NCI-H1105 treated with DMSO at 0.1 percent for 48 hours (cell line): ENCODE data around the gene SIN3B.
"Not testable (repeated sequence)": the region's sequence is repeated elsewhere in the genome, so short reads cannot be mapped to it uniquely, and the experiment has no call there.

ENCODE experiments used
- DNase-seq: peaks from one replicate; lab custom pipeline; 2025; lab: John Stamatoyannopoulos, UW

Gene SIN3B, protein sequence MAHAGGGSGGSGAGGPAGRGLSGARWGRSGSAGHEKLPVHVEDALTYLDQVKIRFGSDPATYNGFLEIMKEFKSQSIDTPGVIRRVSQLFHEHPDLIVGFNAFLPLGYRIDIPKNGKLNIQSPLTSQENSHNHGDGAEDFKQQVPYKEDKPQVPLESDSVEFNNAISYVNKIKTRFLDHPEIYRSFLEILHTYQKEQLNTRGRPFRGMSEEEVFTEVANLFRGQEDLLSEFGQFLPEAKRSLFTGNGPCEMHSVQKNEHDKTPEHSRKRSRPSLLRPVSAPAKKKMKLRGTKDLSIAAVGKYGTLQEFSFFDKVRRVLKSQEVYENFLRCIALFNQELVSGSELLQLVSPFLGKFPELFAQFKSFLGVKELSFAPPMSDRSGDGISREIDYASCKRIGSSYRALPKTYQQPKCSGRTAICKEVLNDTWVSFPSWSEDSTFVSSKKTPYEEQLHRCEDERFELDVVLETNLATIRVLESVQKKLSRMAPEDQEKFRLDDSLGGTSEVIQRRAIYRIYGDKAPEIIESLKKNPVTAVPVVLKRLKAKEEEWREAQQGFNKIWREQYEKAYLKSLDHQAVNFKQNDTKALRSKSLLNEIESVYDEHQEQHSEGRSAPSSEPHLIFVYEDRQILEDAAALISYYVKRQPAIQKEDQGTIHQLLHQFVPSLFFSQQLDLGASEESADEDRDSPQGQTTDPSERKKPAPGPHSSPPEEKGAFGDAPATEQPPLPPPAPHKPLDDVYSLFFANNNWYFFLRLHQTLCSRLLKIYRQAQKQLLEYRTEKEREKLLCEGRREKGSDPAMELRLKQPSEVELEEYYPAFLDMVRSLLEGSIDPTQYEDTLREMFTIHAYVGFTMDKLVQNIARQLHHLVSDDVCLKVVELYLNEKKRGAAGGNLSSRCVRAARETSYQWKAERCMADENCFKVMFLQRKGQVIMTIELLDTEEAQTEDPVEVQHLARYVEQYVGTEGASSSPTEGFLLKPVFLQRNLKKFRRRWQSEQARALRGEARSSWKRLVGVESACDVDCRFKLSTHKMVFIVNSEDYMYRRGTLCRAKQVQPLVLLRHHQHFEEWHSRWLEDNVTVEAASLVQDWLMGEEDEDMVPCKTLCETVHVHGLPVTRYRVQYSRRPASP

DNA sequence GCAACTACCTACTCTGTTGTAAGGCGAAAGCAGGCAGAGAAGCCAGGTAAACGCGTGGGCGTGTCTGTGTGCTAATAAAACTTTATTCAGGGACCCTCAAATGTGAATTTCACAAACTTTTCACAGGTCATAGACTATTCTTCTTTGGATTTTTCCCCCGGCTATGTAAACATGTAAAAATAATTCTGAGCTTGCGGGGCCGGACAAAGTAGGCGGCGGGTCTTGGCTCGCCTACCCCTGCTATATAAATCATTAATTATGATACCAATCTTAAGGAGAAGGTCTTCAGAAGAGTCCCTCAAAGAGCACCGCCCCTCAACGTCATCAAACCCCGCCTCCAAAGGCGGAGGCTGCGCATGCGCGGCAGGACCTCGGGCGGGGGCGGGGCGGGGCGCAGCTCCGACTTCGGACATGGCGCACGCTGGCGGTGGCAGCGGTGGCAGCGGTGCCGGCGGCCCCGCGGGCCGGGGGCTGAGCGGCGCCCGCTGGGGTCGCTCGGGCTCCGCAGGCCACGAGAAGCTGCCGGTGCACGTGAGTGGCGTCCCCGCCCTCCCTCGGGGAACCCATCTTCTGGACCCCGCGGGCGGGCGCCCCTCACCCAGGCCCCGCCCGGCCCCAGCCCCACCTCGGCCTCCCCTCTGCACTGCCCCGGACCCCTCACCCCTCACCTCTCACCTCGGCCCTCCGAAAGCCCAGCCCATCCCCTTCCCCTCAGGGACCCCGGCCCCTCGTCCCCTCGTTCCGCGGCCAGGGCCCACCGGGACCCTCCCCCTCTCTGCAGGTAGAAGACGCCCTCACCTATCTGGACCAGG is at the start of gene SIN3B:
Gene SIN3B, plus strand, starts transcription at position 389 of the 812 bp plus-strand sequence. Its CDS starts 23 bp downstream, at position 412.
- peak; percentile 73 for DNase-seq

DNA sequence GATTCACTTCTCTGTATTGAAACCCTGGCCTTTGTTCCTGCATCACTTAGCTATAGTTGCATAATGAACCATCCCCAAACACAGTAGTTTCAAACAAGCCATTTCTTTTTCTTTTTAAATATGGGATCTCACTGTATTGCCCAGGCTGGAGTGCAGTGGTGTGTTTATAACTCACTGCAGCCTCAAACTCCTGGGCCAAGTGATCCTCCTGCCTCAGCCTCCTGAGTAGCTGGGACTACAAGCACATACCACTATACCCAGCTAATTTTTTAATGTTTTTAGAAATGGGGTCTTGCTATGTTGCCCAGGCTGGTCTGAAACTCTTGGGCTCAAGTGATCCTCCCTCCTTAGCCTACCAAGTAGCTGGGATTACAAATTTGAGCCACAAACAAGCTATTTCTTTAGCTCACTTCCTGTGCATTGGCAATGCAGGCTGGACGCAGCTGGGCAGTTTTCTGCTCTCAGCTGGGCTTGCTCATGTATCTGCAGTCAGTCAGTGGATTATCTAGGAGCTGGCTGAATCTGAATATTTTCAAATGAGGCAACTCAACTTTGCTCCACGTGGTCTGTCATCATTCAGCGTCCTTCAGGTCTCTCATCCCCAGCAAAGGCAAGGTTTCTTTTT is 49.5 kb upstream of the SIN3B start:
- no peak for DNase-seq

DNA sequence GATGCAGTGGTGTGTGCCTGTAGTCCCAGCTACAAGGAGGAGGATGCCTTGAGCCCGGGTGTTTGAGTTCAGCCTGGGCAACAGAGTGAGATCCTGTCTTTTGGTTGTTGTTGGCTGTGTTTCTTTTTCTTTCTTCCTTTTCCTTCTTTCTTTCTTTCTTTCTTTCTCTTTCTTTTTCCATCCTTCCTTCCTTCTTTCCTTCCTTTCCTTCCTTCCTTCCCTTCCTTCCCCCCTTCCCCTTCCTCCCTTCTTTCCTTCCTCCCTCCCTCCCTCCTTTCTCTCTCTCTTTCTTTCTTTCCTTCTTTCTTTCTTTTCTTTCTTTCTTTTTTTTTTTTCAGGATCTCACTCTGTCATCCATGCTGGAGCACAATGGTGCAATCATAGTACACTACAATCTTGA is 46.5 kb upstream of the SIN3B start:
- no peak for DNase-seq

DNA sequence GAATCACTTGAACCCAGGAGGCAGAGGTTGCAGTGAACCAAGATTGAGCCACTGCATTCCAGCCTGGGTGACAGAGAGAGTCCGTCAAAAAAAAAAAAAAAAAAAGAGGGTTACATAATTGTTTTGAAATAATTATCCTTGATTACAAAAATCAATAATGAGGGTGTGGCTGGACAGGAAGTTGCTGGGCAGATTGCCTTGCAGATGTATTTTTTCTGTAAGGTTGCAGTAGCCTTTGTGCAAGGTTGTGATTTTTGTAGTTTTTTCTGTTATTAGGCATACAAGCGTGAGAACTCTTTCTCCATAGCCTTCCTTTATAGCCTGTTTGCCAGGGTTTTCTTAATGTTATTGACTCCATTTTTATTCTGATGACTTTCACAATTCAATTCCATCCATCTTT is 40.7 kb upstream of the SIN3B start:
- DNase-seq, result no peak

DNA sequence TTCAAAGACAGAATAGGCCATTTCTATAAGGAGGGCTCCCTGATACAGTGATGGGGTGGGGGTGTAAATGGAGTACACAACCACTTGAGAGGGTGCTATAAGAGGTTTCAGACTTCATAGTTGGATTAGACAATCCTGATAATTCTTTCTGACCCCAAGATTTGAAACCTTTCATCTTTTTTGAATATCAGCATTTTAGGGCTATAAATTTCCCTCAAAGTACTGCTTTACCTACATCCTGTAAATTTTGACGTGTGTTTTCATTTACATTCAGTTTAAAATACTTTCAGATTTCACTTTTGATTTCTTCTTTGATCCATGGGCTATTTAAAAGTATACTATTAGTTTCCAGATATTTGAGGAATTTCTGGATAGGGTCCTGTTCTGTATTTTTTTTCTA is 40.0 kb upstream of the SIN3B start:
- no peak for DNase-seq

DNA sequence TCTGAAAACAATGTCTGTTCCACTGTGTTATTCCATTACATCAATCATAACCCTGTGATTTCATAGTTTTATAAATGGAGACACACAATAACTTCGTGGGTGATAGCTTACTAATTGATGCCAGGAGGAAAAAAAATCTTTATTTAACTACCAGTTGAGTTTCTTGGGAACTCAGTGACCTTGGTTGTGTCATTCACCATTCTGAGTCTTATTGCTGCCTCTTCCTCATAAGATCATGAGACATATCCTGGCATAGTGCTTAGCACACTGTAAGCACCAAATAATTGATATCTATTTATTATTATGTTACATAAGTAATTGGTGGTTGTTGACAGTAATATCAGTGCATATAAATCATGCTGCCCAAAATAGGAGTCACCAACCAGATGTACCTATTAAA is 39.1 kb upstream of the SIN3B start:
- no peak for DNase-seq

DNA sequence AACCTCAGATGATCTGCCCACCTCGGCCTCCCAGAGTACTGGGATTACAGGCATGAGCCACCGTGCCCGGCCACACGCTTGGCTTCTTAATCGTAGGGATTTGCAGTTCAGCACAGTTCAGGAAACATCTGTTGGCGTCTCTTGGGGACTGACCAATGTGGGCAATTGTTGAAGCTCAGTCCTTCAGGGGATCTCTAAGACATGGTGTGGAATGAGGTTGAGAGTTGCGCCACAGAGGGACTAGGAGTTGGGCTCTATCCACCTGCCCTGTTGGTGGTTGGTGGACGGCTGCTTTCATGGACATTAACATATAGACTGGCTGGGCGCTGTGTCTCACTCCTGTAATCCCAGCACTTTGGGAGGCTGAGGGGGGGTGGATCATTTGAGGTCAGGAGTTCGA is 37.3 kb upstream of the SIN3B start:
- DNase-seq, result no peak

DNA sequence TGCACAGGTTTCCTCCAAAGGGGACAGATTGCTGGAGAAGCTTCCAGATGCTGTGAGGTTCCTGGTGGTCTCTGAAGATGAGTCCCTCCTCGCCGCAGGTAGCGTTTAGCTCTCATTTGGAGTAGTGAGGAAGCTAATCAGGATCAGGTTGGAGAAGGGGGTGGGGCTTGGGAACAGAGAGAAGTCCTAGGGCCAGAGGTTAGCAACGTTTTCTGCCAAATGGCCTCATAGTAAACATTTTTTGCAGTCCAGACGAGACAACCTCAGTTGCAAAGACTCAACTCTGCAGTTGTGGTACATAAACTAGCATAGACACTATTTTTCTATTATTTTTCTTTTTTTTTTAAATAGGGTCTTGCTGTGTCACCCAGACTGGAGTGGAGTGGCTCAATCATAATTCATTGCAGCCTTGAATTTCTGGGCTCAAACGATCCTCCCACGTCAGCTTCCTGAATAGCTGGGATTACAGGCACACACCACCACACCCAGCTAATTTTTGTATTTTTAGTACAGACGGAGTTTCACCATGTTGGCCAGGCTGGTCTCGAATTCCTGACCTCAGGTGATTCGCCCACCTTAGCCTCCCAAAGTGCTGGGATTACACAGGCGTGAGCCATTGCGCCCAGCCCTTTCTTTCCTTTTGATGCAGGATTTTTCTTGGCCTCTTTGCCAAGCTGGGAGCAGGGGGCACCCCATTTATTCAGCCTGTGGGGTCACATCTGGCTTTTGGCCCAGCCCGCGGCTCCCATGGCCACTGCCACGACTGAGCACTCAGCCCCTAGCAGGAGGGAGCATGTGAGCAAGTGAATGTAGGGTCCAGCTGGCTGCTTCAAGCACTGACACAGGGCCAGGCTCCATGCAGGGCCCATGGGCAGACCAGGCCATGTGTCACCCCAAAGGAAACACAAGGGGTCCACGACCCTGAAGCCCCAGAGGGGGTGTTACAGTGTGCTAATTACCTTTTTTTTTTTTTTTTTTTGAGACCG is 34.4 kb upstream of the SIN3B start:
- no peak for DNase-seq

DNA sequence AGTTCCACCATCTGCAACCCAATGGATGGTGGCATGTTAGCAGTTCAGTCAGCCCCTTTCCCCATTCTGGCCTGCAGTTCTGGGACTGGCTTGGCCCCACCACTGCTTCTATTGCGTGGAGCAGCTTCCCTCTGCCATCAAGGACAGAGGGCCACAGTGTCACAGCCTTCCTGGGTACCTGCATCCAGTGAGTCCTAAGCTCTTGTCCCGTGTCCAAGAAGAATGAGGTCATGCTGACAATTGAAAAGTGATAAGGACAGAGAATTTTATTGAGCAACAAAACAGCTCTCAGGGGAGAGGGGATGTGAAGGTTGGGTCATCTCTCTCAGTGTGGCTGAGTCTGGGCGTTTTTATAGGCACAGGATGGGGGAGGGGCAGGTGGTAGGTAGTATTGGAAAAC is 33.5 kb upstream of the SIN3B start:
- DNase-seq, result no peak

DNA sequence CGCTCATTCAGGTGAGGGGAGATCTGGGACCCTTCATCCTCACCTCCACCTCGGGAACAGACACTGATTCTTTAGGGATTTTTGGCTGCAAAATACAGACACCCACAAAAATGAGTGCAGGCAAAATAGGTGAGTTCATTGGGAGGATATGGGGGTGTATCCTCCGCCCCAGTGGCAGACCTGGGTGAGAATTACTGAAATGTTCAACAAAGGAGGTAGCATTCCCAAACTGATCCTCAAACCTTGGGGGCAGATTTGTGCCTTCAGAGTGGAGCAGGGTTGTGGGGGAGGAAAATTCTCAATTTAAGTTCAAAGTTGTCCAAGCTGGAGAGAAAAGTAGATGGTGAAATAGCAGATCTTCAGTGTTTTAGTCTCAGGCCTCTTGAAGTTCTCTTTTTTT is 31.3 kb upstream of the SIN3B start:
- no peak for DNase-seq

DNA sequence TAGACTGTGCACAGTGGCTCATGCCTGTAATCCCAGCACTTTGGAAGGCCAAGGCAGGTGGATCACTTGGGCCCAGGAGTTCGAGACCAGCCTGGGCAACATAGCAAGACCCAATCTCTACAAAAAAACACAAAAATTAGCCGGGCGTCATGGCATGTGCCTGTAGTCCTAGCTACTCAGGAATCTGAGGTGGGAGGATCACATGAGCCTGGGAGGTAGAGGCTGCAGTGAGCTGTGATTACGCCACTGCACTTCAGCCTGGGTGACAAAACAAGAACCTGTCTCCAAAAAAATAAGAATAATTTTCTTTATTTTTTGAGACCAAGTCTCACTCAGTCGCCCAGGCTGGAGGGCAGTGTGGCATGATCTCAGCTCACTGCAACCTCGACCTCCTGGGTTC is 30.9 kb upstream of the SIN3B start:
- DNase-seq, result not testable (repeated sequence)

DNA sequence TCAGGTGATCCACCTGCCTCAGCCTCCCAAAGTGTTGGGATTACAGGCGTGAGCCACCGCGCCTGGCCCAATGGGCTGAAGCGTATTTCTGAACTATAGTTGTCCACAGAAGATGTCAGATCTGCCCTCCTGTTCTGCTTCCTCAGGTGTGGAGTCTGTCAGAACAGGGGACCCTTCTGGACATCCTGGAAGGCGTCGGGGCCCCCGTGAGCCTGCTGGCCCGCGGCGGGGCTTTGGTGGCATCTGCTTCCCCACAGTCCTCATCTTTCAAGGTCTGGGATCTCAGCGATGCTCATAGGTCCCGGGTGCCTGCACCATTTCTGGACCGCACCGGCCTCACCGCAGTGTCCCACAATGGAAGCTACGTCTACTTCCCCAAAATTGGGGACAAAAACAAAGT is 29.5 kb upstream of the SIN3B start:
- no peak for DNase-seq

DNA sequence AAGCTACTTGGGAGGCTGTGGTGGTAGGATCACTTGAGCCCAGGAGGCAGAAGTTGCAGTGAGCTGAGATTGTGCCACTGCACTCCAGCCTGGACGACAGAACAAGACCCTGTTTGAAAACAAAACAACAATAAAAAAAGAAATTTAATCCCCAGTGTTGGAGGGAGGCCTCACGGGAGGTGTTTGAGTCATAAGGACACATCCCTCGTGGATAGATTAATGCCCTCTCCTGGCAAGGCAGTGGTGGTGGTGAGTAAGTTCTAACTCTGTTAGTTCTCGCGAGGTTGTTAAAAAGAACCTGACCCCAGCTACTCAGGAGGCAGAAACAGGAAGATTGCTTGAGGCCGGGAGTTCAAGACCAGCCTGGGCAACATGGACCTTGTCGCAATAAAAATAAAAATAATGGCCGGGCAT is 27.6 kb upstream of the SIN3B start:
- no peak for DNase-seq

DNA sequence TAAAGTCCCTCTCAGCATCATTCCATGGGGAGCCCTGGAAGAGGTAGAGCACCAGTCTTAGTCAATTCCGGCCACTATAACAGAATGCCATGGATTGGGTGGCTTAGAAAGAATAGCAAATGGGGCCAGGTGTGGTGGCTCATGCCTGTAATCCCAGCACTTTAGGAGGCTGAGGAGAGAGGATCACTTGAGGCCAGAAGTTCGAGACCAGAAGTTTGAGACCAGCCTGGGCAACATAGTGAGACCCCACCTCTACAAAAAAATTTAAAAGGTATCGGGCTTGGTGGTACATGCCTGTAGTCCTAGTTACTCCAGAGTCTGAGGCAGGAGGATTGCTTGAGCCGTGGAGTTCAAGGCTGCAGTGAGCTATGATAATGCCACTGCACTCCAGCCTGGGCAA is 25.0 kb upstream of the SIN3B start:
- DNase-seq, result no peak

DNA sequence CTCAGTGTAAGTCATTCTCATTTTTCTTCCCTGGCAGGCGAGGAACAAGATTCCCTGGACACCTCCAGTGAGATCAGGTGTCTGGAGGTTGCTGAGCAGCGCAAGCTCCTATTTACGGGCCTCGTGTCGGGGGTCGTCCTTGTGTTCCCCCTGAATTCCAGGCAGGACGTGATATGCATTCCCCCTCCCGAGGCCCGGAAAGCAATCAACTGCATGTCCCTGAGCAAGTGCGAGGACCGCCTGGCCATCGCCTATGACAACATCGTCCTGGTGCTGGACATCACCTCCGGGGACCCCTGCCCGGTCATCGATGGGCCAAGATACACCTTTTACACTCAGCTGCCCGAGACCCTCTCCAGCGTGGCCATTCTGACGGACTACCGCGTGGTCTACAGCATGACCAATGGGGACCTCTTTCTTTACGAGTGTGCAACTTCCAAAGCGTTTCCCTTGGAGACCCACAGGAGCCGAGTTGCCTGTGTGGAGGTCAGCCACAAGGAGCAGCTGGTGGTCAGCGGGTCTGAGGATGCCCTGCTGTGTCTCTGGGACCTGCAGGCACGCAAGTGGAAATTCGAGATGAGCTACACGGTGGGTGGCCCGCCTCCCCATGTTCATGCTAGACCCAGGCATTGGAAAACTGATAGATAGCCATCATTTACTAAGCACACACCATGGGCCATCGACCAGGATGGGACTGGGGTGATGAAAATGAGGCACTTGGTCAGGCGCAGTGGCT is 21.5 kb upstream of the SIN3B start:
- DNase-seq, result no peak

DNA sequence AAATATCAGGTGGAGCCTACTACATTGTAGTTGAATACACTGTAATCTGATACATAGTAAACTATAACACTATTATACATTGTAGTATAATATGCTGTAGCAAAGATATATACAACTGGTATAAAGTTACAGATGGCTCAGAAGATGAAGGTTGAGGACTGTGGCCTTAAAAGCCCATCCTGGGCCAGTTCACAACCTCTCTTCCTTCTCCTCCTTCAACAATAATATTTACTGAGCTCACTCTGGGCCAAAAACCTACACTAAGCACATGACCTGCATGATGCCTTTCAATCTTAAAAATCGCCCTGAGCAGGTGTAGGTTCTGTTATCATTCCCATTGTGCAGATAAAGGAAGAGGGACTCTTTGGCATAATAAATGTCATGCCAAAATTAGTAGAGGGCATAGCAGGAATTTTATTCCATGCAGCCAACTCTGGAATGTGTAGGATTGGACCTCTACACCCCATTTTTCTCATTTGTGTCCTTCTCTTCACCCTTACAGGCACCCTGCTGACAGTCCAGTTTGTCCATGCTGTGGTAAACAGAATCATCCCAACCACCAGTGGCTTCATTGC is 14.6 kb upstream of the SIN3B start:
- DNase-seq, result no peak

DNA sequence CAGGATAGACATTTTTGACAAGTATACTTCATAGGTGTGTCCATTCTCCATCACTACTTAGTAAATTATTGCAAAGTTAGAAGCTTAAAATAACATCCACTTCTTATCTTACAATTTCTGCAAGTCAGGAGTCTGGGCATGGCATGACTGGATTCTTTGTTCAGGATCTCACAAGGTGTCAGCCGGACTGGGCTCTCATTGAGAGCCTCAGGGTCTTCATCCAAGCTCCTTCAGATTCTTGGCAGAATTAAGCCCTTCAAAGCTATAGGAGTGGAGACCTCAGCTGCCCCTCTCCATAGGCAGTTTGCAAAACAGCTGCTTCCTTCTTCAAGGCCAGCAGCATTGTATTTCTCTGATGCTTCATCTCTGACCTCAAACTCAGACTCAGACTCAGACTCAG is 9.1 kb upstream of the SIN3B start:
- no peak for DNase-seq

DNA sequence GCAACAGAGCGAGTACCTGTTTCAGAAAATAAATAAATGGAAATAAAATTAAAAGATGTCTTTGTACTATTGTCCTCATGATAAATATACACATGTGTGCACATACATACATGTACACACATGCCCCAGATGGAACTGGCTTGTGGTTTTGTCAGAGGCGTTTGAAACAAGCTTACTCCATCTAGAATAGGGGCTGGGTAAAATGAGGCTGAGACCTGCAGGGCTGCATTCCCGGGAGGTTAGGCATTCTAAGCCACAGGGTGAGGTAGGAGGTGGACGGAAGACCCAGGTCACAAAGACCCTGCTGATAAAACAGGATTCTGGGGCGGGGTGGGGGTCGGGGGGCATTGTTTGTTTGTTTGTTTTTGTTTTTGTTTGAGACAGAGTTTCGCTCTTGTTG is 8.1 kb upstream of the SIN3B start:
- no peak for DNase-seq

DNA sequence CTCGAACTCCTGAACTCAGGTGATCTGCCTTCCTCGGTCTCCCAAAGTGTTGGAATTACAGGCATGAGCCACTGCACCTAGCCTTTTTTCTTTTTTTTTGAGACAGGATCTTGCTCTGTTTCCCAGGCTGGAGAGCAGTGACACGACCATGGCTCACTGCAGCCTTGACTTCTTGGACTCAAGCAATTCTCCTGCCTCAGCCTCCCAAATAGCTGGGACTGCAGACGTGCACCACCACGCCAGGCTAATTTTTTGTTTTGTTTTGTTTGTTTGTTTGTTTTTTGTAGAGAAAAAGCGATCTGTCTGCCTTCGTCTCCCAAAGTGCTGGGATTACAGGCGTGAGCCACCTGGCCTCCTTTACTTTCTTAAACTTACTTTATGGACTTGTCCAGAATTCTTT is 6.5 kb upstream of the SIN3B start:
- no peak for DNase-seq
